GM15510 (cell line): ENCODE data around the gene SMARCA2.

ENCODE experiments used
- POLR2A ChIP-seq: IDR thresholded peaks from 3 replicates; pipeline ENCODE4 v1.6.1; 2011; ENCODE audit warnings: borderline replicate concordance; ENCODE audit not compliant: insufficient read length; ENCODE audit errors: extremely low read depth

SMARCA2 gene

GRCh38 chr9:2087500-2088313 is 72.6 kb downstream of the SMARCA2 start:
- TF ChIP-seq POLR2A = no peak

- no peak for TF ChIP-seq POLR2A
These were observed 78.9 kb downstream of the SMARCA2 start for GRCh38 chr9:2093920-2094597.

- no peak for TF ChIP-seq POLR2A
These were observed 81.3 kb downstream of the SMARCA2 start for GRCh38 chr9:2096376-2096970.

GRCh38 chr9:2106666-2107065 is 91.5 kb downstream of the SMARCA2 start:
- no peak for TF ChIP-seq POLR2A

GRCh38 chr9:2107906-2108451 is 92.8 kb downstream of the SMARCA2 start:
- no peak for TF ChIP-seq POLR2A

GRCh38 chr9:2109069-2109650 is 94.0 kb downstream of the SMARCA2 start:
- no peak for TF ChIP-seq POLR2A

GRCh38 chr9:2110036-2110435 is 94.9 kb downstream of the SMARCA2 start:
- TF ChIP-seq POLR2A = no peak

GRCh38 chr9:2116073-2116472 is 100.9 kb downstream of the SMARCA2 start:
- no peak for TF ChIP-seq POLR2A

- TF ChIP-seq POLR2A = no peak
These were observed 102.4 kb downstream of the SMARCA2 start for GRCh38 chr9:2117527-2117926.

DNA sequence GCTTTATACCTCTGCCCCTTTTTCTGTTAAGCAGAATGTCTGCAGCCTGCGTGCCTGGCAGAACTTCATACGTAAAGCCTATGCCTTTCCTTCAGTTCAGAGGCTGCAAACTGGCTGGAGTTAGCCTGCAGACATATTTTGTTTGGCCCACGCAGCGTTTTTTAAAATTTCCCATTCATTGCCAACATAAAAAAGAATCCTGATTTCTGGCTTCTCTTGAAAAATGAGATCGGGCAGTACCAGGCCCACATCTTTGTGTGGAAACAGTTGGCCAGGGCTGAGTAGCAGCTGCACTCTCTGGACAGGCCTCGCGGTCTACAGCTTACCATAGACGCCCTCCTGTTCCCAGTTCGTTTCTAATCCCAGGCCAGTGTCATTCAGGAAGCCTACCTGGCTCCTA is 104.4 kb downstream of the SMARCA2 start:
- TF ChIP-seq POLR2A = no peak

GRCh38 chr9:2120926-2121689 is 106.0 kb downstream of the SMARCA2 start:
- no peak for TF ChIP-seq POLR2A

- TF ChIP-seq POLR2A = no peak
These were observed 107.2 kb downstream of the SMARCA2 start for GRCh38 chr9:2122299-2122698.

GRCh38 chr9:2125906-2126305 is 110.8 kb downstream of the SMARCA2 start:
- TF ChIP-seq POLR2A = no peak

GRCh38 chr9:2126331-2126803 is 111.2 kb downstream of the SMARCA2 start:
- no peak for TF ChIP-seq POLR2A

GRCh38 chr9:2127486-2127885 is 112.3 kb downstream of the SMARCA2 start:
- no peak for TF ChIP-seq POLR2A

- no peak for TF ChIP-seq POLR2A
These were observed 113.0 kb downstream of the SMARCA2 start for GRCh38 chr9:2128141-2128540.
